ENCODE measurements around the gene PLCG1.

The PLCG1 gene

DNA sequence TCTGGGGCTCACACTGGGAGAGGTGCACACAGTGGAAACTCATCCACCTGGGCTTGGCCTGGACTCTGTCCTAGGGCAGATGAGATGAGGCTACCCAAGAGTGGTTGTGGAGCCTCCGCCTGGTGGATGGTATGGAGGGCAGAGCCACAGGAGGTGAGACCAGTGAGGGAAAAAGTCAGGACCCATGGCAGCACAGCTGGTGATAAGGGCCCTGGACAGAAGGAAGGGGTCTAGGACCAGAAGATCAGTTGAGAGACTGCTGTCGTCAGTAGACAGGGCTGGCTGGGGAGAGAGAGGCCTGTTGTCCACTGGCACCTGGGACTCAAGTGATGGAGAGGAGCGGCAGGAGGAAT lies 29.8 kb downstream of the PLCG1 start:
- DNase-seq (ENCODE audit: low spot score) = no peak

GRCh38 chr20:41167481-41168253 lies 30.3 kb downstream of the PLCG1 start:
- DNase-seq (ENCODE audit: low spot score) = no peak

DNA sequence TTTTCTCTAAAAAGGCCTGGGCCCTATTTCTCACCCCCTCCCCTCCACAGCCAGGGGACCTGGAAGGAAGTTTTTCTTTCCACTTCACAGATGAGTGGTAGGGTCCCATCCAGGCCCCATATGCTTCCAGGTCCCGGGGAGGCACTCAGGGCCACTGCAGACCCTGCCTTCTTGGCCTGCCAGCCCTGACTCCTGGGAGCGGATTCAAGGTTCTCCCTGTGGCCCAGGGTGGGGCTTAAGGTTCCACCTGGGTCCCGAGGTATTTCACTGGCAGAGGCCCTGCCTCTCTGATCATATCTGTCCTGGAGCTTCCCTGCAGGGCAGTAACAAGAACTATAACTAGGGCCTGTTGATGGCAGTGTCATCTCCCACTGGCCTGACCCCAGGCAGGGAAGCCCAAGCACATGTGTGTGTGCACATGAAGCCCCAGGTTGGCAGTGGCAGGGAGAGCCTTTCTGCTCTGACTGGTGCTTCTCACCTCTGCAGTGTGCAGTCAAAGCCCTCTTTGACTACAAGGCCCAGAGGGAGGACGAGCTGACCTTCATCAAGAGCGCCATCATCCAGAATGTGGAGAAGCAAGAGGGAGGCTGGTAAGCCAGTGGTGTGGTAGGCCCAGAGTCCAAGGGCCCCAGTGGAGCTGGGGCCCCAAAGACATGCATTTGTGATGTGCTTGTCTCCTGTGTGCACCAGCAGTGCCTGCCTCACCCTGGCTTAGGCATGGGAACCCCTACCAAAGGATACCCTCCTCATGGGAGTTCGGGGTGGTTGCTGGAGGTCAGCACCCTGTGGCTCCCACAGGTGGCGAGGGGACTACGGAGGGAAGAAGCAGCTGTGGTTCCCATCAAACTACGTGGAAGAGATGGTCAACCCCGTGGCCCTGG lies 31.2 kb downstream of the PLCG1 start:
- DNase-seq (ENCODE audit: low spot score) = no peak

DNA sequence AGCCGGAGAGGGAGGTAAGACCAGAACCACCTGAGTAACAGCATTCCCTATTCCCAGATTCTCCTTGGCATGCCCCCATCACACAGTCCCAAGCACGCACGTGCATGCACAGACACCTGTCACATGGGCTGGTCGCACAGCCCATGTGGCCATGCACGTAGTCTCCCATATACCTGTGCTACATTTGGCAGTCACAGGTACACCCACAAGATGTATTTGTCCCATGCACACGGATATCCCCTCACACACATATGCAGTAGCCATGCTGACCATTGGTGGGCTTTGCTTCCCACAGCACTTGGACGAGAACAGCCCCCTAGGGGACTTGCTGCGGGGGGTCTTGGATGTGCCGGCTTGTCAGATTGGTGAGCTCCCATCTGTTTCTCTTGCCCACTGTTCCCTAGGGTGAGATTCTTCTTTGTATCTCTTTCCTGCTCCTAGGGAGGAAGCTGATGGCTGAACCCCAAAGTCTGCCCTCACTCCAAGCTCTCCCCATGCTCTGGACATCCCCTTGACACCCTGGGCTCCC lies 31.9 kb downstream of the PLCG1 start:
- no peak for DNase-seq (ENCODE audit: low spot score)

DNA sequence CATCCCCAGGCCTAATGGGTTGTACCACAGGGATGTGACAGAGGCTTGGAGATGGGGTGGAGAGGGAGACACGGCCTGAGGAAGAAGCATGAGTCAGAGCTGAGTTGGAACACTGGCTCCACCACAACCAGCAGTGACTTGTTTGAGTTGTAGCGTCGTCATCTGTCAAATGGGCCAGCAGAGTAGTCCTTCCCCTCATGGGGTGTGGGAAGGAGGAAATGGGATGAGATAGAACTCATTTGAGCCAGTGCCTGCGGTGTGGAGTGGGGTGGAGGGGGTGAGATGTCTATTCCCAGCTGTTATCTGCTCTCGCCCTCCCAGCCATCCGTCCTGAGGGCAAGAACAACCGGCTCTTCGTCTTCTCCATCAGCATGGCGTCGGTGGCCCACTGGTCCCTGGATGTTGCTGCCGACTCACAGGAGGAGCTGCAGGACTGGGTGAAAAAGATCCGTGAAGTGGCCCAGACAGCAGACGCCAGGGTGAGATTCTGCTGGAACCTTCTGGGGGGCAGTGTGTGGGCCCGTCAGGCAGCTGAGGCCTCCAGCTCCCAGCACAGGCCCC lies 32.5 kb downstream of the PLCG1 start:
- no peak for DNase-seq (ENCODE audit: low spot score)

DNA sequence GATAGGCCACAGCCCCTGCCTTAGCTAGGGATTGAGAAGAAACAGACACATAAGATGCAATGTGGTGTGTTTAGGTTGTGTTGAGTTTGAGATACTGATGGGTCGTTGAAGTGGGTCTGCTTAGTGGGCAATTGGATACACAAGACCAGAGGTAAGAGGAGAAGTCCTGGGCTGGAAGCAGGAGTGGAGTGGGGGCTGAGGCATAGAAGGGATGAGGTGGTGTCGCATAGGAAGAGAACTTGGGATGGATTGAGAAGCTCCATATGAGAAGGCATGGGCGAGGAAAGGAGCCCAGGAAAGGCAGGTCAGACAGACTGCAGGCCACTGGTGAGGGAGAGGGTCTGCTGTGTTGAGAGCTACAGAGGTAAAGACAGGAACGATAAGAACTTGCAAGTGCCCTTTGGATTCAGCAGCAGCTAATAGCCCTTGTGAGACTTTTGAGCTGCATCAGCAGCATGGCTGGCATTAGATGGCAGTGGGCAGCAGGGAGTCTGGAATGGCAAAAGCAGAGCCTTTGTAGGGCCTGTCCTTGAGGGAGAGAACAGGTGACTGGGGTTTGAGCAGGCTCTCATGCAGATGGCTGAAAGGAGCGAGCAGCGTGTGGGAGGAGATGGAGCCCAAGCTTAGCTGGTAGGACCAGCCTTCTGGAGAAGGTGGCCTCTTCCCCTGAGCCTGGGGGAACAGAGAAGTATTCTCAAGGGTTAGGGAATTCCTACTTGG lies 33.2 kb downstream of the PLCG1 start:
- no peak for DNase-seq (ENCODE audit: low spot score)

DNA sequence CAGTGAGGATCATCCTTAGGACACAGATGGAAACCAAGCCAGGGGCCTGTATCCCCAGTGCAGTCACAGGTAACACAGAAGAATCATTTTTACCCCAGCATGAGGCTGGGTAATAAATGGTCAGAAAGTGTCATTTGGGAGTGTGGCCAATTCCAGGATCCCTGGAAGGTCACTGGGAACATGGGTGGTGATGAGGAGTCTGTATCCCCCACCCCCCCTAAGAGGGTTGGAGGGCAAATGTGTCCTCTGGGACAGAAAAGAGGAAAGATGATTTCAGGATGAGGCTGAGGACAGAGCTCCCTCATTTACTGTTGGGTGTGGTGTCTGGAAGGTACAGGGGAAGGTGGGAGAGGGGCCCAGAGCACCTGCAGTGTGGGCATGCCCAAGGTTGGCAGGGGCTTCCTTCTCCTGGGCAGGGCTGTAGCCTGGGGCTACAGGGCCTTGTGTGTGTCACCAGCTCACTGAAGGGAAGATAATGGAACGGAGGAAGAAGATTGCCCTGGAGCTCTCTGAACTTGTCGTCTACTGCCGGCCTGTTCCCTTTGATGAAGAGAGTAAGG lies 34.5 kb downstream of the PLCG1 start:
- no peak for DNase-seq (ENCODE audit: low spot score)

DNA sequence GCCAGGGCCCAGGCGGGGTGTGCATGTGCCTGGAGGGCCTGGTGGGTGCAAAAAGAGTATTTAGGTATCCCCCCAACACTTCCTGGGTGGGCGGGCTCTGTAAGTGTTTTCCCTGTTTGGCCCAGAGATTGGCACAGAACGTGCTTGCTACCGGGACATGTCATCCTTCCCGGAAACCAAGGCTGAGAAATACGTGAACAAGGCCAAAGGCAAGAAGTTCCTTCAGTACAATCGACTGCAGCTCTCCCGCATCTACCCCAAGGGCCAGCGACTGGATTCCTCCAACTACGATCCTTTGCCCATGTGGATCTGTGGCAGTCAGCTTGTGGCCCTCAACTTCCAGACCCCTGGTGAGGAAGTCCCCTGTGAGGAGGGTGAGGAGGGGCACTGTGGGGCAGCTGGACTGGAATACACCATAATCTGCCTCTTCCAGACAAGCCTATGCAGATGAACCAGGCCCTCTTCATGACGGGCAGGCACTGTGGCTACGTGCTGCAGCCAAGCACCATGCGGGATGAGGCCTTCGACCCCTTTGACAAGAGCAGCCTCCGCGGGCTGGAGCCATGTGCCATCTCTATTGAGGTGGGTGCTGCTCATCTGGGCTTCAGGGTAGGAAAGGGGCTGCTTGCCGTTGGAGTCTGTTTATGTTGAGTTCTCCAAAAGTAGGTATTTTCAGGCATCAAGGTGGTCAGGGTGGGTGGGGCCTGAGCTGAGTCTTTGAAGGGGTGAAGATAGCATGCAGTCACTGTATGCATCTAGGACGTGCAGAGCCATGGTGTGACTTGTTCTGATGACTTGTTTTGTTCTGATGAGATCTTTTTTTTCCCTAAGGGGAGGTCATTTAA lies 35.2 kb downstream of the PLCG1 start:
- no peak for DNase-seq (ENCODE audit: low spot score)

DNA sequence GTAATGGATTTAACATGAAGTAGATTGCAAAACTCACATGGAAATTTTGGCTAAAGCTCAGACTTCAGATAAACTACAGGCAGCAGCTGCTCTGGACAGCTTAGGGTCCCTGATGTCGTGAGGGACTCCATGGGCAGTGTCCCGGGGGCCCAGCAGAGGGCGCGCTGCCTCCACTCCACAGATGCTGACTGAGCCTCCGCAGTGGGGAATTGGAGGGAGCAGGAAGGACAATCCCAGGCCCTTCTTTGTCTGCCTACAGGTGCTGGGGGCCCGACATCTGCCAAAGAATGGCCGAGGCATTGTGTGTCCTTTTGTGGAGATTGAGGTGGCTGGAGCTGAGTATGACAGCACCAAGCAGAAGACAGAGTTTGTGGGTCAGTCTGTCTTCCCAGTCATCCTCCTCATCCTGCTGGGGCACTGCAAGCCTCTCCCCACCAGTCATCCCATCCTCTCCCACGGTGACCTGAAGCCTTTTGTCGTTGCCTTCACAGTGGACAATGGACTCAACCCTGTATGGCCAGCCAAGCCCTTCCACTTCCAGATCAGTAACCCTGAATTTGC lies 35.9 kb downstream of the PLCG1 start:
- DNase-seq (ENCODE audit: low spot score) = peak; percentile 49

DNA sequence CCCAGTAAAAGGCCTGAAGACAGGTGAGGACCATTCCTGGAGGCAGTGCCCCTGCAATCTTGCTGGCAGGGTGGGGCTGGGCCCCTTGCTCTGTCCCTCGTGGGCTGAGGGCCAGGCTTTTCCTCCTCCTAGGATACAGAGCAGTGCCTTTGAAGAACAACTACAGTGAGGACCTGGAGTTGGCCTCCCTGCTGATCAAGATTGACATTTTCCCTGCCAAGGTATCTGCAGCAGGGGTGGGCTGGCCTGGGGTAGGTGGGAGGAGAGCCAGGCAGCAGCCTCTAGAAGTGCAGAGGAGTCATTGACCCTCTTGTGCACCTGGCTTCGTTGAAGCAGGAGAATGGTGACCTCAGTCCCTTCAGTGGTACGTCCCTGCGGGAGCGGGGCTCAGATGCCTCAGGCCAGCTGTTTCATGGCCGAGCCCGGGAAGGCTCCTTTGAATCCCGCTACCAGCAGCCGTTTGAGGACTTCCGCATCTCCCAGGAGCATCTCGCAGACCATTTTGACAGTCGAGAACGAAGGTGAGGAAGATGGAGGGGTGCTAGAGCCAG lies 36.5 kb downstream of the PLCG1 start:
- no peak for DNase-seq (ENCODE audit: low spot score)

DNA sequence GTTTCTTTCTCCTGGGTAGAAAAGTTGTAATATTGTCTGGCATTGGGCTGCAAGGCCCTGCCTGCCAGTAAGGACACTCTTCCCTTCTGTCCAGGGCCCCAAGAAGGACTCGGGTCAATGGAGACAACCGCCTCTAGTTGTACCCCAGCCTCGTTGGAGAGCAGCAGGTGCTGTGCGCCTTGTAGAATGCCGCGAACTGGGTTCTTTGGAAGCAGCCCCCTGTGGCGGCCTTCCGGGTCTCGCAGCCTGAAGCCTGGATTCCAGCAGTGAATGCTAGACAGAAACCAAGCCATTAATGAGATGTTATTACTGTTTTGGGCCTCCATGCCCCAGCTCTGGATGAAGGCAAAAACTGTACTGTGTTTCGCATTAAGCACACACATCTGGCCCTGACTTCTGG lies 37.0 kb downstream of the PLCG1 start:
- DNase-seq (ENCODE audit: low spot score) = no peak

DNA sequence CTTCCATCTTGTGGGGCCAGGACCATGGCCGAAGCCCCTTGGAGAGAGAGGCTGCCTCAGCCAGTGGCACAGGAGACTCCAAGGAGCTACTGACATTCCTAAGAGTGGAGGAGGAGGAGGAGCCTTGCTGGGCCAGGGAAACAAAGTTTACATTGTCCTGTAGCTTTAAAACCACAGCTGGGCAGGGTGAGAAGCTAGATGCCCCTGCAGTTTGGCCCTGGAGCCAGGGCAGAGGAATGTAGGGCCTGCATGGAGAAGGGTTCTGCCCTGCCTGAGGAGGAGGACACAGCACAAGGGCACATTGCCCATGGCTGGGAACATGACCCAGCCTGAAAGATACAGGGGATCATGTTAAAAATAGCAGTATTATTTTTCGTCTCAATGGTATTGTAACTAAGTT lies 37.4 kb downstream of the PLCG1 start:
- no peak for DNase-seq (ENCODE audit: low spot score)

GRCh38 chr20:41175201-41175651 lies 37.9 kb downstream of the PLCG1 start:
- DNase-seq (ENCODE audit: low spot score) = no peak

DNA sequence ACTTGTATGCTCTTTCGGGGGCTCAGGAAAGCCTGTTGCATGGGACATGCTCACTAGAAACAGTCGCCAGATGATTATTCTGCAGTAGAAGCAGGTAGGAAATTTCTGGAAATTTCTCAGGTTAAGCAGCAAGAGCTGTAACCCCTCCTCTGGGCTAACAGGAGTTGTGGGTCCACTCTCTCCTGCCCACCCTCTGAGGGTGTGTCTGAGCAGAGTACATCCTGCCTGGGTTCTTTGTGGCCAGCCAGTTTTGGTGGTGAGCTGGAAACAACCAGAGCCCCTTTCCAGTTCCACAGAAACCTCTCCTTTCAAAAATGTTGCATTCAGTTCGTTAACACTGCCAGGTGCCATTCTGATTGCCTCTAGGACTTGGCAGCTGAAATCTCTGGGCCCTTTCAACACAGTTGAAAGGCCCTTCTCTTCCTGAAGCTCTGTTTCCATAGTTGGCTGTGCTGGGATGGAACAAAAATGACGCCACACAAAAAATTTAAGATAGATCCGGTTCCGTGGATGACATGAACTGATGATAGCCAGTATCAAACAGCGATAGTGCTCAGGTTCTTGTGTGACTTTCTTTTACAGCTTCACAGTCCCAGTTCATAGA lies 38.5 kb downstream of the PLCG1 start:
- DNase-seq (ENCODE audit: low spot score) = no peak

- no peak for DNase-seq (ENCODE audit: low spot score)
Observed at GRCh38 chr20:41176711-41177552, 39.6 kb downstream of the PLCG1 start.

- peak; percentile 39 for DNase-seq (ENCODE audit: low spot score)
Observed at GRCh38 chr20:41177636-41178035, 40.3 kb downstream of the PLCG1 start.

GRCh38 chr20:41178495-41178894 lies 41.2 kb downstream of the PLCG1 start:
- no peak for DNase-seq (ENCODE audit: low spot score)

DNA sequence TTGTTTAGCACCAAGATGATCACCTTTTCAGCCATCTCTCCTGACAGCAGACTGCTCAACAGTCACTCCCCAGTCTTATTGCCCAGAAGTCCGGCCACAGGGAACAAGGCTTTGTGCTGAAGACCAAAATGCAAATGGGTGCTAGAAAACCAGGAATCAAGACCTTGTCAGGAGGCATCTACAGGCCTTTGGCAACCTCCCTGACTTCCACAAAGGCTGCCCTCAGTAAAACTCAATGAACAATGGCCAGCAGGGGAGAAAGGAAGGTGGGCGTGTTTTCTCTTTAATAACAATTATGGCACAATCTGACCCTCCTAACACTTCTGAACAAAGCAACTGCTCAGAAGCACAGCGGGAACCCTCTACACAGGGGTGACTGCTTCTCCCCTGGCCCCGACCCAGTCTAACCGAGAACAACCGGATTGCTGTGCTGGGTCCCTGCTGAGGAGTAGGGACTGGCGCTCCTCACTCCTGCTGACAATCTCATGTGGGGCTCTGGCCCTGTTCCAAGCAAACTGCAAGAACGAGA lies 41.6 kb downstream of the PLCG1 start:
- DNase-seq (ENCODE audit: low spot score) = no peak

GRCh38 chr20:41179961-41180360 lies 42.6 kb downstream of the PLCG1 start:
- no peak for DNase-seq (ENCODE audit: low spot score)

Data from LoVo (cell line).